WTC11 (cell line): Measurements from ENCODE around the gene MAP4K4. TPM values are rescaled to one million over a fixed set of nuclear protein-coding genes. Genes with fewer than 3 reads are reported as not detected.
A peak's percentile ranks its signal among the peaks of the same experiment; 100 is the strongest.

Experiments used
- ATAC-seq: fragments of 200-7000 bp; cut with Tn5 transposase; 2 replicates; pipeline ENCODE4 v1.10.0; 2021; ENCODE audit warnings: mild to moderate bottlenecking, moderate library complexity
- CTCF ChIA-PET: fragments of 300-600 bp; sonication (Branson Sonifier 250); formaldehyde crosslinking; loops from one replicate; lab custom pipeline; 2021; ENCODE audit warnings: antibody characterized with exemption; lab: Charles Lee
- POLR2A ChIA-PET: fragments of 350-600 bp; sonication (Branson Sonifier 250); formaldehyde crosslinking; loops from one replicate; lab custom pipeline; 2021; ENCODE audit warnings: antibody characterized with exemption; lab: Charles Lee
- DNase-seq: peaks from one replicate; pipeline ENCODE4 v3.0.0; 2021; ENCODE audit warnings: low spot score
- H3K27ac Mint-ChIP-seq: 2 replicates; pipeline ENCODE4 v1.8.0; 2021; ENCODE audit warnings: mixed read lengths
- H3K27me3 Mint-ChIP-seq: 2 replicates; pipeline ENCODE4 v1.8.0; 2021; ENCODE audit warnings: low read depth, mild to moderate bottlenecking, moderate library complexity, mixed read lengths
- H3K36me3 Mint-ChIP-seq: 2 replicates; pipeline ENCODE4 v1.8.0; 2021; ENCODE audit warnings: mixed read lengths
- H3K4me1 Mint-ChIP-seq: 2 replicates; pipeline ENCODE4 v1.8.0; 2022; ENCODE audit warnings: mixed read lengths
- H3K4me3 Mint-ChIP-seq: 2 replicates; pipeline ENCODE4 v1.8.0; 2021; ENCODE audit warnings: mild to moderate bottlenecking, moderate library complexity, mixed read lengths
- H3K9me3 Mint-ChIP-seq: 2 replicates; pipeline ENCODE4 v1.8.0; 2021; ENCODE audit warnings: mixed read lengths
- FOXK1 ChIP-seq: sonication (generic); formaldehyde crosslinking; IDR thresholded peaks from 2 replicates; pipeline ENCODE4 v1.8.0; 2022; ENCODE audit warnings: mild to moderate bottlenecking, moderate library complexity, missing genetic modification reagents
- FOXP1 ChIP-seq: sonication (generic); formaldehyde crosslinking; IDR thresholded peaks from 2 replicates; pipeline ENCODE4 v1.8.0; 2022; ENCODE audit warnings: missing genetic modification reagents, mild to moderate bottlenecking, moderate library complexity, borderline replicate concordance
- GABPB1 ChIP-seq: sonication (generic); formaldehyde crosslinking; IDR thresholded peaks from 2 replicates; pipeline ENCODE4 v1.8.1; 2023; ENCODE audit warnings: mild to moderate bottlenecking, missing genetic modification reagents
- GTF2I ChIP-seq: fragments of 250-450 bp; sonication (Bioruptor Pico); conservative IDR thresholded peaks from 2 replicates; pipeline ENCODE4 v1.4.0; 2021; ENCODE audit warnings: mild to moderate bottlenecking
- IRF2 ChIP-seq: sonication (generic); formaldehyde crosslinking; IDR thresholded peaks from 2 replicates; pipeline ENCODE4 v1.8.0; 2022; ENCODE audit warnings: low read depth, missing genetic modification reagents, borderline replicate concordance
- NFE2L1 ChIP-seq: sonication (generic); formaldehyde crosslinking; IDR thresholded peaks from 2 replicates; pipeline ENCODE4 v1.8.1; 2023; ENCODE audit warnings: missing genetic modification reagents
- NR1H2 ChIP-seq: sonication (generic); formaldehyde crosslinking; IDR thresholded peaks from 2 replicates; pipeline ENCODE4 v1.9.0; 2021; ENCODE audit warnings: mild to moderate bottlenecking, moderate library complexity, missing genetic modification reagents
- NR3C1 ChIP-seq: sonication (generic); formaldehyde crosslinking; conservative IDR thresholded peaks from 2 replicates; pipeline ENCODE4 v1.8.1; 2023; ENCODE audit warnings: low read depth, mild to moderate bottlenecking, missing genetic modification reagents
- OVOL2 ChIP-seq: fragments of 250-450 bp; sonication (Bioruptor Pico); IDR thresholded peaks from 2 replicates; pipeline ENCODE4 v1.9.0; 2021; ENCODE audit warnings: mild to moderate bottlenecking, borderline replicate concordance
- PRRX2 ChIP-seq: fragments of 250-450 bp; sonication (Bioruptor Pico); IDR thresholded peaks from 2 replicates; pipeline ENCODE4 v1.8.0; 2021; ENCODE audit warnings: mild to moderate bottlenecking
- RELA ChIP-seq: sonication (generic); formaldehyde crosslinking; IDR thresholded peaks from 2 replicates; pipeline ENCODE4 v1.8.1; 2022; ENCODE audit warnings: missing genetic modification reagents, mild to moderate bottlenecking, borderline replicate concordance
- SMAD3 ChIP-seq: sonication (generic); formaldehyde crosslinking; IDR thresholded peaks from 2 replicates; pipeline ENCODE4 v1.8.0; 2022; ENCODE audit warnings: missing genetic modification reagents, mild to moderate bottlenecking, borderline replicate concordance
- ZNF232 ChIP-seq: sonication (generic); formaldehyde crosslinking; IDR thresholded peaks from 2 replicates; pipeline ENCODE4 v1.8.0; 2022; ENCODE audit warnings: mild to moderate bottlenecking, missing genetic modification reagents
- total RNA-seq: library from RNA; stranded (reverse); gene quantifications from 3 replicates; pipeline ENCODE4 v1.2.3, GENCODE V29; 2021
- TF ChIP-seq, protein P1 (sequence below): fragments of 250-450 bp; sonication (Bioruptor Pico); conservative IDR thresholded peaks from 2 replicates; pipeline ENCODE4 v1.9.0; 2021; ENCODE audit warnings: mild to moderate bottlenecking
- TF ChIP-seq, protein P2 (sequence below): sonication (generic); formaldehyde crosslinking; IDR thresholded peaks from 2 replicates; pipeline ENCODE4 v1.8.1; 2023; ENCODE audit warnings: mild to moderate bottlenecking, missing genetic modification reagents, moderate library complexity
- TF ChIP-seq, protein P3 (sequence below): sonication (generic); formaldehyde crosslinking; IDR thresholded peaks from 2 replicates; pipeline ENCODE4 v1.8.1; 2023; ENCODE audit warnings: mild to moderate bottlenecking, missing genetic modification reagents, borderline replicate concordance
- TF ChIP-seq, protein P4 (sequence below): fragments of 250-450 bp; sonication (Bioruptor Pico); IDR thresholded peaks from 2 replicates; pipeline ENCODE4 v2.1.2; 2022; ENCODE audit warnings: mild to moderate bottlenecking, moderate library complexity
- TF ChIP-seq, protein P5 (sequence below): sonication (generic); formaldehyde crosslinking; IDR thresholded peaks from 2 replicates; pipeline ENCODE4 v1.8.1; 2022; ENCODE audit warnings: low read depth, missing genetic modification reagents, borderline replicate concordance
- TF ChIP-seq, protein P6 (sequence below): fragments of 250-450 bp; sonication (Bioruptor Pico); IDR thresholded peaks from 2 replicates; pipeline ENCODE4 v1.9.0; 2021; ENCODE audit warnings: mild to moderate bottlenecking
- TF ChIP-seq, protein P7 (sequence below): sonication (generic); formaldehyde crosslinking; IDR thresholded peaks from 2 replicates; pipeline ENCODE4 v1.8.1; 2022; ENCODE audit warnings: mild to moderate bottlenecking, missing genetic modification reagents, moderate library complexity, borderline replicate concordance

The MAP4K4 gene
- total RNA-seq, 1 experiment from 2014 or later, result 112 TPM

DNA sequence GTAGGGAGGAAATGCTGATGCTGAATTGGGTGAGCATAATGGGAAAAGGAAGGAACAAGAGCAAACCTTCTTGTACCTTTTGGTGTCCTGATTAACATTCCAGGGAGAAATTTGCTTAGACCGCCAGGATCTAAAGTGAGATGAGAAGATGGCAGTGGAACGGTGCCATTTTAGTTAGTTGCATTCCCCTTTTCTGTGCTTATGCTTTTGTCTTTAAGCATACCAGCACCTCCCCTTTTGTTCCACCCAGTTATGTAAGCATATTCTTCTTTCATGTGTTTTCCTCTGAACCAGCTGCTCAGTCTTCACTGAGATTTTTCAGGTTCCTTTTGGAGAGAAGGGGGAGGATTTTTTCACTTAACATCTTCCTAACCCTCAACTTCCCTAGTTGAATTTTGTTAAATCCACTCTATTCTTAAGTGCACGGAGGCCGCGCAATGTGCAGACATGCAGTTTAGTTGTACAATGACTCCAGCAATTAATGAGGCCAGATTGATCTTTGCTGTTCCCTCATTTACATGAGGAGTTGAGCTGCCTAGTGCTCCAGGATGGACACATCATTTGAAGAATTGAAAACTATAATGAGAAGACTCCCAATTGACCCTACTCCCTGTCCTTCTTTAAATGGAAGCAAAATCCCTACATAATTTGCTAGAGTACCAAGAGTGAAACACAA, 73.9 kb downstream of the MAP4K4 start (continued):
- TF ChIP-seq, protein P1, sequence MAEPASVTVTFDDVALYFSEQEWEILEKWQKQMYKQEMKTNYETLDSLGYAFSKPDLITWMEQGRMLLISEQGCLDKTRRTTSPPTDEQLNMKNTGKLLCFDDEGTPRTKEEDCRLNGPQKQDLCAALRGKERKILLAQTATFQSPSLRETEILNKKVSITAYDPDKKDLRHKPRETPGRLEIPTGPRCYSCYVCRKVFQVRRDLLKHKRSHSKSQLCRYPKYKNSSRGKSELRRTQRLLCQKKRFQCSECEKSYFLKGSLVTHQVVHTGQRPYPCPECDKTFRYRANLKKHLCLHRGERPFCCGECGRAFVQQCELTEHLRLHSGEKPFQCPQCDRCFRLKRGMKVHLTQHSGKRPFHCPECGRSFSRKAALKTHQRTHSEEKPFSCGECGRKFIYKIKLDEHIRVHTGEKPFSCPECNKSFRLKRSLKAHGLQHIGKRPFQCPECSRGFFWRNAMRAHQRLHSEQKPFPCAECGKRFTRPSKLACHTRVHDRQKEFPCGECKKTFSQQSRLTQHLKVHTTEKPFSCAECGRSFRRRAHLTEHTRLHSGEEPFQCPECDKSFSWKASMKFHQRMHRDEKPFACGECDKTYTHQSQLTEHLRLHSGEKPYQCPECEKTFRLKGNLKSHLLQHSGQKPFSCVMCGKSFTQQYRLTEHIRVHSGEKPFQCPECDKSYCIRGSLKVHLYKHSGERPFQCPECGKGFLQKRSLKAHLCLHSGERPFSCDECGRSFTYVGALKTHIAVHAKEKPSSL, result no peak
- TF ChIP-seq, protein P2, sequence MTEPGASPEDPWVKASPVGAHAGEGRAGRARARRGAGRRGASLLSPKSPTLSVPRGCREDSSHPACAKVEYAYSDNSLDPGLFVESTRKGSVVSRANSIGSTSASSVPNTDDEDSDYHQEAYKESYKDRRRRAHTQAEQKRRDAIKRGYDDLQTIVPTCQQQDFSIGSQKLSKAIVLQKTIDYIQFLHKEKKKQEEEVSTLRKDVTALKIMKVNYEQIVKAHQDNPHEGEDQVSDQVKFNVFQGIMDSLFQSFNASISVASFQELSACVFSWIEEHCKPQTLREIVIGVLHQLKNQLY (CRISPR knock-in tag), result no peak
- TF ChIP-seq PRRX2 (CRISPR knock-in tag), result no peak
- TF ChIP-seq FOXP1 (CRISPR knock-in tag), result no peak
- no peak for TF ChIP-seq NR1H2 (CRISPR knock-in tag)
- TF ChIP-seq, all 79 proteins: peak for 0

DNA sequence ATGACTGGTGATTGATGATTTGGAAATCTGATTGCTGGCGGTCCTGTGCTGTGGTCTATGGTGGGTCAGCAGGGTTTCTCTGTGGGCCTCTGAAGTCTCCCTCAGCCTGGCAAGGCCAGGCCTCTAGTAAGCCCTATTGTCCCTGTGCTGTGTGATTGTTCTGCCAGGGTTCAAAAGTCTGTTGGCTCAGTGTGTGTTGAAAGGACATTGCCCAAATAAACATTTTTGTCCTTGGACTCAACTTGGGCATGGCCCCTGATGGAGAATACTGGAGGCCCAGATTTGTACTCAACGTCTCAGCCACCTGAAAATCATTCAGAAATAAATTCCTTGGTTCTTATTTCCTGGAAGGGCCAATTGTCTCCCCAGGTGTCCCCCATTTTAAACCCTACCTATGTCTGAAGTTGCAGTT, 74.4 kb downstream of the MAP4K4 start:
- POLR2A ChIA-PET, result no interaction called here

DNA sequence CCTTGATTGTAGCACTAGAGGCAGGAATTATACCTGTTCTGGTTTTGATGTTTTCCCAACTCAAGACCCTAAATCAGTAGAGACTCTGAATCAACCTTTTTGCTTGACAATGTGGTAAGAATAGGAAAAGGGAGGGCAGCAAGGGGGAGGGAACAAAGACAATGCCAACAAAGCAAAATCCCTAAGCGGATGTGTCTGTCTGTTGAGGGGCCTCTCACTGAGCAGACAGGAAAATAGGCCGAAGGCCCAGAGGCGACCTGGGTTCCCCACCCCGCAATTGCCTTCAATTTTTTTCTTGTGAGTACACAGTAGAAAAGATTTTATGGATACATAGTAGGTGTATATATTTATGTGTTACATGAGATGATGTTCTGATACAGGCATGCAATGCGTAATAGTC, 75.6 kb downstream of the MAP4K4 start:
- ATAC-seq, result peak; percentile 42
- no peaks in the 10 kb centered on the region for H3K27me3 Mint-ChIP-seq
- H3K4me1 Mint-ChIP-seq, result peaks cover 83% of the 10 kb centered on the region
- ChIA-PET CTCF (no interaction called here), POLR2A (no interaction called here)
- no peaks in the 10 kb centered on the region for H3K36me3 Mint-ChIP-seq
- peak overlapping the region; percentile 91 for H3K27ac Mint-ChIP-seq
- peak overlapping the region; percentile 29; the same call in 1 of the 2 replicates for H3K4me3 Mint-ChIP-seq
- no peaks in the 10 kb centered on the region for H3K9me3 Mint-ChIP-seq
- no peak for DNase-seq
- TF ChIP-seq RELA (CRISPR knock-in tag) (no peak), IRF2 (CRISPR knock-in tag) (no peak), GTF2I (CRISPR knock-in tag) (no peak), NR3C1 (CRISPR knock-in tag) (no peak), FOXK1 (CRISPR knock-in tag) (no peak), SMAD3 (CRISPR knock-in tag) (no peak), OVOL2 (no peak), FOXP1 (CRISPR knock-in tag) (no peak), ZNF232 (no peak), NFE2L1 (CRISPR knock-in tag) (no peak)
- TF ChIP-seq, protein P3, sequence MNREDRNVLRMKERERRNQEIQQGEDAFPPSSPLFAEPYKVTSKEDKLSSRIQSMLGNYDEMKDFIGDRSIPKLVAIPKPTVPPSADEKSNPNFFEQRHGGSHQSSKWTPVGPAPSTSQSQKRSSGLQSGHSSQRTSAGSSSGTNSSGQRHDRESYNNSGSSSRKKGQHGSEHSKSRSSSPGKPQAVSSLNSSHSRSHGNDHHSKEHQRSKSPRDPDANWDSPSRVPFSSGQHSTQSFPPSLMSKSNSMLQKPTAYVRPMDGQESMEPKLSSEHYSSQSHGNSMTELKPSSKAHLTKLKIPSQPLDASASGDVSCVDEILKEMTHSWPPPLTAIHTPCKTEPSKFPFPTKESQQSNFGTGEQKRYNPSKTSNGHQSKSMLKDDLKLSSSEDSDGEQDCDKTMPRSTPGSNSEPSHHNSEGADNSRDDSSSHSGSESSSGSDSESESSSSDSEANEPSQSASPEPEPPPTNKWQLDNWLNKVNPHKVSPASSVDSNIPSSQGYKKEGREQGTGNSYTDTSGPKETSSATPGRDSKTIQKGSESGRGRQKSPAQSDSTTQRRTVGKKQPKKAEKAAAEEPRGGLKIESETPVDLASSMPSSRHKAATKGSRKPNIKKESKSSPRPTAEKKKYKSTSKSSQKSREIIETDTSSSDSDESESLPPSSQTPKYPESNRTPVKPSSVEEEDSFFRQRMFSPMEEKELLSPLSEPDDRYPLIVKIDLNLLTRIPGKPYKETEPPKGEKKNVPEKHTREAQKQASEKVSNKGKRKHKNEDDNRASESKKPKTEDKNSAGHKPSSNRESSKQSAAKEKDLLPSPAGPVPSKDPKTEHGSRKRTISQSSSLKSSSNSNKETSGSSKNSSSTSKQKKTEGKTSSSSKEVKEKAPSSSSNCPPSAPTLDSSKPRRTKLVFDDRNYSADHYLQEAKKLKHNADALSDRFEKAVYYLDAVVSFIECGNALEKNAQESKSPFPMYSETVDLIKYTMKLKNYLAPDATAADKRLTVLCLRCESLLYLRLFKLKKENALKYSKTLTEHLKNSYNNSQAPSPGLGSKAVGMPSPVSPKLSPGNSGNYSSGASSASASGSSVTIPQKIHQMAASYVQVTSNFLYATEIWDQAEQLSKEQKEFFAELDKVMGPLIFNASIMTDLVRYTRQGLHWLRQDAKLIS (CRISPR knock-in tag), result no peak
- TF ChIP-seq, protein P2 (CRISPR knock-in tag), result no peak
- TF ChIP-seq, protein P4, sequence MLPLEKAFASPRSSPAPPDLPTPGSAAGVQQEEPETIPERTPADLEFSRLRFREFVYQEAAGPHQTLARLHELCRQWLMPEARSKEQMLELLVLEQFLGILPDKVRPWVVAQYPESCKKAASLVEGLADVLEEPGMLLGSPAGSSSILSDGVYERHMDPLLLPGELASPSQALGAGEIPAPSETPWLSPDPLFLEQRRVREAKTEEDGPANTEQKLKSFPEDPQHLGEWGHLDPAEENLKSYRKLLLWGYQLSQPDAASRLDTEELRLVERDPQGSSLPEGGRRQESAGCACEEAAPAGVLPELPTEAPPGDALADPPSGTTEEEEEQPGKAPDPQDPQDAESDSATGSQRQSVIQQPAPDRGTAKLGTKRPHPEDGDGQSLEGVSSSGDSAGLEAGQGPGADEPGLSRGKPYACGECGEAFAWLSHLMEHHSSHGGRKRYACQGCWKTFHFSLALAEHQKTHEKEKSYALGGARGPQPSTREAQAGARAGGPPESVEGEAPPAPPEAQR (CRISPR knock-in tag), result no peak
- TF ChIP-seq, protein P5, sequence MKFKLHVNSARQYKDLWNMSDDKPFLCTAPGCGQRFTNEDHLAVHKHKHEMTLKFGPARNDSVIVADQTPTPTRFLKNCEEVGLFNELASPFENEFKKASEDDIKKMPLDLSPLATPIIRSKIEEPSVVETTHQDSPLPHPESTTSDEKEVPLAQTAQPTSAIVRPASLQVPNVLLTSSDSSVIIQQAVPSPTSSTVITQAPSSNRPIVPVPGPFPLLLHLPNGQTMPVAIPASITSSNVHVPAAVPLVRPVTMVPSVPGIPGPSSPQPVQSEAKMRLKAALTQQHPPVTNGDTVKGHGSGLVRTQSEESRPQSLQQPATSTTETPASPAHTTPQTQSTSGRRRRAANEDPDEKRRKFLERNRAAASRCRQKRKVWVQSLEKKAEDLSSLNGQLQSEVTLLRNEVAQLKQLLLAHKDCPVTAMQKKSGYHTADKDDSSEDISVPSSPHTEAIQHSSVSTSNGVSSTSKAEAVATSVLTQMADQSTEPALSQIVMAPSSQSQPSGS (CRISPR knock-in tag), result no peak
- TF ChIP-seq, protein P6, sequence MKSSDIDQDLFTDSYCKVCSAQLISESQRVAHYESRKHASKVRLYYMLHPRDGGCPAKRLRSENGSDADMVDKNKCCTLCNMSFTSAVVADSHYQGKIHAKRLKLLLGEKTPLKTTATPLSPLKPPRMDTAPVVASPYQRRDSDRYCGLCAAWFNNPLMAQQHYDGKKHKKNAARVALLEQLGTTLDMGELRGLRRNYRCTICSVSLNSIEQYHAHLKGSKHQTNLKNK (CRISPR knock-in tag), result no peak

More for the DNA sequence above, 74.4 kb downstream of the MAP4K4 start:
- peak overlapping the region; percentile 40 for H3K27ac Mint-ChIP-seq
- TF ChIP-seq, protein P7, sequence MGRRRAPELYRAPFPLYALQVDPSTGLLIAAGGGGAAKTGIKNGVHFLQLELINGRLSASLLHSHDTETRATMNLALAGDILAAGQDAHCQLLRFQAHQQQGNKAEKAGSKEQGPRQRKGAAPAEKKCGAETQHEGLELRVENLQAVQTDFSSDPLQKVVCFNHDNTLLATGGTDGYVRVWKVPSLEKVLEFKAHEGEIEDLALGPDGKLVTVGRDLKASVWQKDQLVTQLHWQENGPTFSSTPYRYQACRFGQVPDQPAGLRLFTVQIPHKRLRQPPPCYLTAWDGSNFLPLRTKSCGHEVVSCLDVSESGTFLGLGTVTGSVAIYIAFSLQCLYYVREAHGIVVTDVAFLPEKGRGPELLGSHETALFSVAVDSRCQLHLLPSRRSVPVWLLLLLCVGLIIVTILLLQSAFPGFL (CRISPR knock-in tag), result no peak
- TF ChIP-seq GABPB1 (CRISPR knock-in tag), result peak; percentile 72
- TF ChIP-seq, all 79 proteins: peak for 1
- Mint-ChIP-seq H3K4me1 (peaks cover 82% of the 10 kb centered on the region), H3K9me3 (no peaks in the 10 kb centered on the region), H3K4me3 (no peak overlapping the region), H3K36me3 (no peaks in the 10 kb centered on the region), H3K27me3 (no peaks in the 10 kb centered on the region)
- CTCF ChIA-PET, result interaction anchor here (1.4 kb wide), 1 partner anchor 10 kb away, joined by 4 read pairs; no protein-coding TSS in a partner anchor
- ATAC-seq (no peak), DNase-seq (no peak)
